Cerebellar cortex (tissue), 1 donor: ENCODE data around the gene CUZD1.
"Not testable (repeated sequence)": the region's sequence is repeated elsewhere in the genome, so short reads cannot be mapped to it uniquely, and the experiment has no call there.

Experiments
- DNase-seq: peaks from one replicate; pipeline ENCODE4 v3.0.0-alpha.2; 2015; ENCODE audit warnings: low spot score

The CUZD1 gene

GRCh38 chr10:122845783-122846332, at the start of gene CUZD1:
CUZD1 (minus strand) TSS chr10:122845857; CDS start chr10:122845843, 14 bp downstream.
- no peak for DNase-seq

DNA sequence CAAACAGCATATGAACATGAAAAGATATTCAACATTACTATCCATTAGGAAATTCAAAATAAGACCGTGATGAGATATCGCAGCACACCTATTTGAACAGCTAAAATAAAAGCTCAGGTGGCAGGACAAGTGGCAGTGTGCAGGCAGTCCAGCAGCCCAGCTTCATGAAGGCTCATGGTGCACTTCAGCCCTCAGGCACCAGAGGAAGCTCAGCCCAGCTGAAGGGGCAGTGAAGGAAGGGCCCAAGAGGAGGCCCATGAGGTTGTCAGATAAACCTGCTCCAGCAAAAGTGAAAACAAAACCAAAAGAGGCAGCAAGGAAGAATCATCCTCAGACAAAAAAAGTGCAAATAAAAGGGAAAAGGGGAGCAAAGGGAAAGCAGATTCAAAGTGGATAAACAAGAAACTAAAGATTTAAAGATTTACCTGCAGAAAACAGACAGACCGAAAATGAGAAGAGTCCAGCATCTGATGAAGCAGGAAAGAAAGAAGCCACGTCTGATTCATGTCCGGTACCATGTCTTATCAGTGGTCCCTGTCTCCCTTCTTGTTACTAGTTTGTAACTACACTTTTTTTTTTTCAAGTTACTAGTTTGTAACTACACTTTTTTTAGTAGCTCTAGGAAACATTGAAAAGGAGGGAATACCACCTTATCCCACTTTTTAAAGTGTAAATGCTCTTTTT, 48.7 kb upstream of the CUZD1 start:
- DNase-seq: no peak

DNA sequence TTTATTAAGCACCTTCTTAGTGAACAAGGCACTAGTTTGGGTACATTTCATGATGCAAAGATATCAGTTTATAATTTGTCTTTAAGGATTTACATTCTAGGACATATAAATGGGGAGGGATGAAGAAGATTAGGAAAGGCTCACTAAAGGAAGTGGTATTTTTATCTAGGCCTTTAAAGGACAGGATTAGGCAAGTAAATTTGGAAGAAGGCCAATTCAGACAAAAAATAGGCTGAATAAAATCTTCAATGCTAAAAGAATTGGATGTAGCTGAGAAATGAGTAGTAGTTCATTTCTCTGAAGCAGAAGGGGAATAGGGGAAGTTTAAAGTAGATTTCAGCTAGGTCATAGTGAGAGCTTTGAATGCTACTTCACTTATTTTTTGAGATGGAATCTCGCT, 38.5 kb upstream of the CUZD1 start:
- DNase-seq: no peak

- no peak for DNase-seq
These were observed 37.1 kb upstream of the CUZD1 start for GRCh38 chr10:122882766-122883165.

DNA sequence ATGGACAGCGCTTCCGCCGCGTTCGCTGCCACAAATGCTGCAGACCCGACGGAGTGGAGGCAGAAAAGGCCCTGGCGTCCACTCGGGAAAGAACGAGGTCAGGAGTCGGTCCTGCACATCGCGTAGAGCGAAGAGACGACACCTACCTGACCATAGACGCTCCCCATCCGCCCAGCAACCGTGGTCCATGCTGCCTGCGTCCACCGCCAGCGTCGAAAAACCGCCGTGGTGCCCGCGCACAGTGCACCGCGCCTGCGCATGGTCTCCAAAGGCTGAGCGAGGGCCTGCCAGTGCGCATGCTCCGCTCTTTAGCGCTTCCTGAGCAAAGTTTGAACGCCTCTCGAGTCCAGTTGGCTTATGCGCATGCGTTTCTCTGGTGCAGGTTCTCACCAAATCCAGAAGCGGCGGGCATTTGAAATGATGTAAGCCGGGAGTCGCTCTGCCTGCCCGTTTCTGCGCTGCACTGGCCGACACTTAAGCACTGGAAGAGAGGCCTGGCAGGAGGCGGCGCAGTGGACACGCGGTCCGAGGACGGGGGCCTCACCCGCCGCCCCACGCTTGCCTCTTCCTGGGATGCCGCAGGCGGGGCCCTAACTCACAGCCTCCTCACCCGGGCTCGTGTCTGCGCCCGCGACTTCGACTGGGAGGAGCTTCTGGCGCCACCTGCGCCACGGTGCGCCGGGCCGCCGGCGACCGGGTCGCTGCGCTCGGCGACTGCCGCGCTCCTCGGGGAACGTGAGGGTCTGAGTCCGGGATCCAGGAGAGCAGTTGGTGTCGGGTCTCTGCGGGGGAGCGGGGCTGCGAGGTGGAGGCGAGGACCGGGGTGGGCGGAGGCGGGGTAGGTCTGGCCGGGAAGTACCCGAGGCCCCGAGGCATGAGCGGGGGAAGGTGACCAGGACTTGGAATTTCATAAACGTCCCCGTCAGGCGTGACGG, 33.9 kb upstream of the CUZD1 start, which contains the start of gene FAM24B:
FAM24B (minus strand) TSS at position 243 of the 935 bp plus-strand sequence. CDS start 29,066 bp downstream, outside the sequence.
- peak; percentile 98 for DNase-seq

DNA sequence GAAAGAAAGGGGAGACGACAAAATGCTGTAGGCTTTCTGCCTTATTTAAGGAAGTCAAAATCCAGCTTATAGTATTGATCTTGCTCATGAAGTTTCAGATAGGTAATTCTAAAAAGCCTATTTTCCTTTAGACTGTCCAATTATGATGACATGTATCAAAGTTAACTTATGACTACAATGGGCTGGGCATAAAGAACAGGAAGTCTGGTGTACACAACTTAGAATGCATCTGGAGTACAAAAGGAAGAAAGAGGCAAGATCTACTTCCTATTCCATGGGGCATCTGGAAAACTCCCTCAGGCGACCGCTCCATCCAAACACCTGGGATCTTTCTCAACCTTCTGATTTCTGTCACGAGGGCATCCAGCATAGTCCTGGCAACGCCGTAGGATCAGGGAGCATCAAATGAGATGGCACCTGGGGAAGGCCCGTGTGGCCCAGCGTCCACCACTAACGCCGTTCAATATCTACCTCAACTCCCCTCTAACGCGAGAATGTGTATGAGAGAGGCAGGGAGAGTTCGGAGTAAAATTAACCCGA, 33.2 kb upstream of the CUZD1 start:
- DNase-seq: no peak

GRCh38 chr10:122877264-122877663, 31.6 kb upstream of the CUZD1 start:
- DNase-seq: no peak

DNA sequence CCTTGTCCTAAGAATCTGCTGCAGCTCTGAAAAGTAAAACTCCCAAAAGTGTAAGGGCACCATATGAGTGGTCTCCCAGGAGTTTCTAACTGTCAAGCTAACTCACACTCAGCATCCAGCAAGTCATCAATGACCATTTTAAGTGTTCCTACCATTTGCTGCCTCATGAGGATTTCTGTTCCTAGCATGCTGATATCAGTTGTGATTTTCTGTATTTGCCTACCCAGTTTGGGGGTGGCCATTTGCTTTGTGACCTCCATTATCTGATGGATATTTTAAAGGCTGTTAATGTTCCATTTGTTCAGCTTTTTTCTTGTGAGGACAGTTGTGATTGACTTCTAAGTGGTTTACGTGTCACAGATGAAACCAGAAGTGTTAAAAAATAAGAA, 30.8 kb upstream of the CUZD1 start:
- DNase-seq: no peak

- no peak for DNase-seq
These were observed 30.3 kb upstream of the CUZD1 start for GRCh38 chr10:122875843-122876466.

DNA sequence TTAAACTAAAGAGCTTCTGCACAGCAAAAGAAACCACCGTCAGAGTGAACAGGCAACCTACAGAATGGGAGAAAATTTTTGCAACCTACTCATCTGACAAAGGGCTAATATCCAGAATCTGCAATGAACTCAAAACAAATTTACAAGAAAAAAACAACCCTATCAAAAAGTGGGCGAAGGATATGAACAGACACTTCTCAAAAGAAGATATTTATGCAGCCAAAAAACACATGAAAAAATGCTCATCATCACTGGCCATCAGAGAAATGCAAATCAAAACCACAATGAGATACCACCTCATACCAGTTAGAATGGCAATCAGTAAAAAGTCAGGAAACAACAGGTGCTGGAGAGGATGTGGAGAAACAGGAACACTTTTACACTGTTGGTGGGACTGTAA, 26.3 kb upstream of the CUZD1 start:
- not testable (repeated sequence) for DNase-seq

GRCh38 chr10:122868768-122869167, 23.1 kb upstream of the CUZD1 start:
- not testable (repeated sequence) for DNase-seq

GRCh38 chr10:122866757-122867482, 21.3 kb upstream of the CUZD1 start:
- DNase-seq: not testable (repeated sequence)

DNA sequence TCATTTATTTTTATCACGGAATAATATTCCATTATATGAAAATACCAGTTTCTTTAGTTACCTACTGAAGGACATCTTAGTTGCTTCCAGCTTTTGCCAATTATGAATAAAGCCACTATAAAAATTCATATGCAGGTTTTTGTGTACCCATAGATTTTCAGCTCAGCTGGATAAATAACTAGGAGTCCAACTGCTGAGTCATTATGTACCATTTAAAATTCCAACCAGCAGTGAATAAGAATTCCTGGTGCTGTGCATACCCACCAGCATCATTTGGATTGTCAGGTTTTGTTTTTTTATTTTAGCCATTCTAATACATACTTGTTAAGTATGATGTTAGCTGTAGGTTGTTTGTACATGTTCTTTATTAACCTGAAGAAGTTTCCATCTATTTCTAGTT, 19.2 kb upstream of the CUZD1 start:
- no peak for DNase-seq

GRCh38 chr10:122864194-122864592, 18.5 kb upstream of the CUZD1 start:
- no peak for DNase-seq

GRCh38 chr10:122863216-122864193, 17.8 kb upstream of the CUZD1 start:
- no peak for DNase-seq

DNA sequence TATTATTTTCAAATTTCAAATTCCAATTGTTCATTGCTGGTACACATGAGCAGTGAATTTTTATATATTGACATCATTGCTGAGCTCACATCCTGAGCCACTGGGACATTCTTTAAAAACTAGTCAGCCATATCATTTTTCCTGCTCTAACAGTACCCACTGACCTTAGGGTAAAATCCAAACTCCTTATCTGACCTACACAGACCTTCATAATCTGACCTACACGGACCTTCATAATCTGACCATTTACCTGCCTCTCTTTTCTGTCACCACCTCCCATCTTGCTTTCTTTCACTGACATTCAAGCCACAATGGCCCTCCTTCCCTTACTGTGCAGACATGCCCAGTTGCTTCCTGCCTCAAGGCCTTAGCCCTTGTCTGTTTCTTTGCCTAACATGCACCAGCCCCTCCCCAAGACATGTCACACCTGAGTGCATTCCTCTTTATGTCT, 16.1 kb upstream of the CUZD1 start:
- no peak for DNase-seq

GRCh38 chr10:122859527-122859926, 13.9 kb upstream of the CUZD1 start:
- no peak for DNase-seq

DNA sequence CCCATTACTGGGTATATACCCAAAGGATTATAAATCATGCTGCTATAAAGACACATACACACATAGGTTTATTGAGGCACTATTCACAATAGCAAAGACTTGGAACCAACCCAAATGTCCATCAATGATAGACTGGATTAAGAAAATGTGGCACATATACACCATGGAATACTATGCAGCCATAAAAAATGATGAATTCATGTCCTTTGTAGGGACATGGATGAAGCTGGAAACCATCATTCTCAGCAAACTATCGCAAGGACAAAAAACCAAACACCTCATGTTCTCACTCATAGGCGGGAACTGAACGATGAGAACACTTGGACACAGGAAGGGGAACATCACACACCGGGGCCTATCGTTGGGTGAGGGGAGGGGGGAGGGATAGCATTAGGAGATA, 12.4 kb upstream of the CUZD1 start:
- not testable (repeated sequence) for DNase-seq

- DNase-seq: no peak
These were observed 11.2 kb upstream of the CUZD1 start for GRCh38 chr10:122856902-122857301.

DNA sequence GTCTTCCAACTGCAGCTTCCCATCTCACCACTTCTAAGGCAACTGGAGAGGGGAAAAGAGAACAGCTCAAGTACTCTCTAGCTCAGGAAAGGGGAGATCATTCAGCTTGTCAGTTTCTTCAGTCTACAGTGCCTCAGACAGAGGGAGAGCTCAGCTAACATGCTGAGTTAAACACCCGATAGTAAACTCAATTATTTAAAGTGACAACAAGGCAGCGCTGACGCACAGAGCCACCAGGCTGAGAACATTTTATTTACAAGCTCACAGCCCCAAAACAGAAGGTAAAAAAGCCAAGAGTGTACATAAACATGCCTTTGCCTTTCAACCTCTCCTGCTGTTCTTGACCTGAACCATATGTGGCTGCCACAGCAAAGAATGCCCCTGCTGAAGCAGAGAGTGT, 10.1 kb upstream of the CUZD1 start:
- DNase-seq: no peak
